CD4-positive, CD25-positive, alpha-beta regulatory T cell (primary cell): Measurements from ENCODE around the gene LXN. TPM values are rescaled to one million over a fixed set of nuclear protein-coding genes. Genes with fewer than 3 reads are reported as not detected.

ENCODE experiments used
- ATAC-seq, 2 donors: fragments of 150-1000 bp; cut with Tn5 transposase; one replicate each; pipeline ENCODE4 v1.10.0; 2021; ENCODE audit warnings: low read depth in 2 of 2, moderate number of reproducible peaks in 2 of 2, moderate library complexity in 1 of 2
- DNase-seq, 3 donors: peaks; one replicate each; pipeline versions ENCODE4 v3.0.0 to v3.0.0-alpha.2; 2012 to 2022; ENCODE audit warnings: mixed read lengths in 1 of 3
- H3K27ac ChIP-seq: one replicate; pipeline ENCODE4 v1.7.0; 2013; ENCODE audit warnings: mild to moderate bottlenecking, low read length; ENCODE audit not compliant: insufficient read depth, poor library complexity, severe bottlenecking
- H3K27me3 ChIP-seq: one replicate; pipeline ENCODE4 v1.7.0; 2013; ENCODE audit warnings: low read length; ENCODE audit not compliant: control insufficient read depth, insufficient read depth
- H3K36me3 ChIP-seq: one replicate; pipeline ENCODE4 v1.7.0; 2013; ENCODE audit warnings: mild to moderate bottlenecking, low read length, moderate library complexity; ENCODE audit not compliant: control insufficient read depth, insufficient read depth
- H3K4me1 ChIP-seq: 2 replicates; pipeline ENCODE4 v1.7.0; 2013; ENCODE audit warnings: mild to moderate bottlenecking, low read length; ENCODE audit not compliant: insufficient read depth, control insufficient read depth, poor library complexity, severe bottlenecking
- H3K4me3 ChIP-seq: one replicate; pipeline ENCODE4 v1.7.0; 2013; ENCODE audit warnings: low read depth, mild to moderate bottlenecking, low read length, moderate library complexity
- H3K9me3 ChIP-seq, 2 experiments: 1 replicate in 1 of 2; 2 replicates in 1 of 2; pipeline ENCODE4 v1.7.0; 2013; ENCODE audit warnings: low read length in 2 of 2, mild to moderate bottlenecking in 1 of 2, moderate library complexity in 1 of 2; ENCODE audit not compliant: control insufficient read depth in 2 of 2
- H3K27ac Mint-ChIP-seq, 3 donors: one replicate each; pipeline ENCODE4 v1.8.0; 2020 to 2022; ENCODE audit warnings: mild to moderate bottlenecking in 3 of 3, mixed read lengths in 3 of 3, moderate library complexity in 2 of 3
- H3K27me3 Mint-ChIP-seq: one replicate; pipeline ENCODE4 v1.8.0; 2022; ENCODE audit warnings: mild to moderate bottlenecking, mixed read lengths
- H3K36me3 Mint-ChIP-seq: one replicate; pipeline ENCODE4 v1.8.0; 2020; ENCODE audit warnings: mixed read lengths
- H3K4me1 Mint-ChIP-seq, 4 donors: one replicate each; pipeline ENCODE4 v1.8.0; 2020 to 2022; ENCODE audit warnings: mixed read lengths in 4 of 4, mild to moderate bottlenecking in 1 of 4
- H3K4me3 Mint-ChIP-seq, 4 donors: one replicate each; pipeline ENCODE4 v1.8.0; 2020 to 2022; ENCODE audit warnings: mild to moderate bottlenecking in 4 of 4, mixed read lengths in 4 of 4, moderate library complexity in 3 of 4
- H3K9me3 Mint-ChIP-seq, 7 donors: one replicate each; pipeline ENCODE4 v1.8.0; 2020 to 2022; ENCODE audit warnings: mixed read lengths in 7 of 7, mild to moderate bottlenecking in 3 of 7, moderate library complexity in 2 of 7
- polyA plus RNA-seq, 4 donors: library from polyadenylated mRNA; unstranded; fragments of 300-500 nt; fragmentation: Illumina TruSeq; gene quantifications; one replicate each; pipeline ENCODE4 v1.2.3, GENCODE V29; 2021
- total RNA-seq: library from RNA; stranded (reverse); gene quantifications from one replicate; pipeline ENCODE4 v1.2.3, GENCODE V29; 2022

LXN gene
- total and polyA plus RNA-seq, 5 donors from 2014 or later = 6.6 to 31.9 (median 24.7) TPM

DNA sequence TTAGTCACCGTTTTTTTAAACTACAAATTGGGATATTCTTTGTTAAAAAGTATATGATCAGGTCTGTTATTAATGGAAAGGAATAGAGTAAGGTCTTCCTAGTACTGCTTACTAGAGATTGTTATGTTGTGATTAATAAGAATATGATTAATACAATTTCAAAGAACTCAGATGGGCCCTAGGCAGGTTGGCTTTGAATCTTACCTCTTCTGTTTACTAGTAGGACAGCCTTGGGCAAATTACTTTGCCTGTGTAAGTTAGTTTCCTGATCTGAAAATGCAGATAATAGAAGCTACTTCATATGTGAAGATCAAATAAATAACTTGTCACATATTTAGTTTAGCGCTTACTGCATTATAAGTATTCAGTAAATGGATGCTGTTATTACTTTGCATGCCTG lies 21.3 kb downstream of the LXN start:
- no peaks in the 10 kb centered on the region for H3K9me3 ChIP-seq
- Mint-ChIP-seq H3K27me3 (no peaks in the 10 kb centered on the region), H3K36me3 (peaks cover 54% of the 10 kb centered on the region), H3K27ac (no peak overlapping the region), H3K4me3 (no peak overlapping the region), H3K9me3 (no peaks in the 10 kb centered on the region), H3K4me1 (peaks cover 12 to 27% (median 22%) of the 10 kb centered on the region in 4 donors)
- no peak overlapping the region for H3K4me3 ChIP-seq
- H3K4me1 ChIP-seq = no peaks in the 10 kb centered on the region
- no peaks in the 10 kb centered on the region for H3K27me3 ChIP-seq
- DNase-seq (no peak), ATAC-seq (no peak)
- H3K27ac ChIP-seq = no peak overlapping the region
- H3K36me3 ChIP-seq = peaks cover 78% of the 10 kb centered on the region

DNA sequence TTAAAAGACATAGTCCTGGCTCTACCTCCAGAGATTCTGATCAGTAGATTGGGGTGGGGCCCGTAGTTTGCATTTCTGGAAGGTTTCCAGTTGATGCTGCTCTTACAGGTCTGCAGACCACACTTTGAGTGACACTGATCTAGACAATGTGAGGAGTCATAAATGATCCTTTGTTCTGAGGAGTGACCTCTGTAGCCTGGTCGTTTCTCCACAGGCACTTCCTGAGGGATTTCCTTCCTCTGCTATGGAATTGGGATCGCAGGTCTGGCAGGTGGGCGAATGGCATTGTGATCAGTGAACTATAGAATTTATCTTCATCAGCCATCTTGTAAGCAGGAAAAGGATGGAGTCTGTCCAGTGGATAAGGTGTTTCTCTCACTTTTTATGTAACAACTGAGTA lies 22.7 kb downstream of the LXN start:
- peak overlapping the region in 1 of 4 donors; percentile 33 for H3K4me3 Mint-ChIP-seq
- peaks cover 12 to 41% (median 31%) of the 10 kb centered on the region in 4 donors for H3K4me1 Mint-ChIP-seq
- Histone ChIP-seq H3K4me1 (peaks cover 10% of the 10 kb centered on the region), H3K27ac (no peak overlapping the region), H3K27me3 (no peaks in the 10 kb centered on the region), H3K4me3 (no peak overlapping the region), H3K9me3 (no peaks in the 10 kb centered on the region), H3K36me3 (peaks cover 64% of the 10 kb centered on the region)
- no peaks in the 10 kb centered on the region for H3K27me3 Mint-ChIP-seq
- ATAC-seq (no peak), DNase-seq (no peak)
- no peaks in the 10 kb centered on the region for H3K9me3 Mint-ChIP-seq
- peaks cover 51% of the 10 kb centered on the region for H3K36me3 Mint-ChIP-seq
- peak overlapping the region in 1 of 3 donors; percentile 74 for H3K27ac Mint-ChIP-seq

GRCh38 chr3:158644345-158644908 lies 28.0 kb downstream of the LXN start, which contains the start of gene GFM1:
GFM1 (plus strand) TSS chr3:158644527; CDS start chr3:158644635, 108 bp downstream.
- H3K4me1 ChIP-seq = peaks cover 15% of the 10 kb centered on the region
- peaks cover 26% of the 10 kb centered on the region for H3K36me3 ChIP-seq
- H3K9me3 ChIP-seq = no peaks in the 10 kb centered on the region
- peak within 1 kb of the TSS; percentile 90 to 96 (median 95) for H3K4me3 Mint-ChIP-seq
- peaks cover 4% of the 10 kb centered on the region for H3K27me3 Mint-ChIP-seq
- ATAC-seq (peak; percentile 94 to 95), DNase-seq (peak; percentile 88 to 97 (median 88))
- H3K4me3 ChIP-seq = peak within 1 kb of the TSS; percentile 99
- peaks cover 25% of the 10 kb centered on the region for H3K36me3 Mint-ChIP-seq
- no peaks in the 10 kb centered on the region for H3K9me3 Mint-ChIP-seq
- peak within 1 kb of the TSS; percentile 77 for H3K27ac ChIP-seq
- H3K27ac Mint-ChIP-seq = peak within 1 kb of the TSS; percentile 92 to 94 (median 94)
- no peaks in the 10 kb centered on the region for H3K27me3 ChIP-seq
- peaks cover 11 to 50% (median 37%) of the 10 kb centered on the region in 4 donors for H3K4me1 Mint-ChIP-seq

- Mint-ChIP-seq H3K27me3 (peaks cover 4% of the 10 kb centered on the region), H3K9me3 (no peaks in the 10 kb centered on the region), H3K27ac (peak overlapping the region; percentile 36 to 92 (median 77)), H3K4me3 (peak overlapping the region in 3 of 4 donors; percentile 34 to 81 (median 36)), H3K4me1 (peaks cover 7 to 43% (median 28%) of the 10 kb centered on the region in 4 donors), H3K36me3 (peaks cover 13% of the 10 kb centered on the region)
- peaks cover 12% of the 10 kb centered on the region for H3K36me3 ChIP-seq
- H3K27ac ChIP-seq = no peak overlapping the region
- H3K4me3 ChIP-seq = peak overlapping the region; percentile 32
- no peaks in the 10 kb centered on the region for H3K9me3 ChIP-seq
- no peak for DNase-seq
- H3K27me3 ChIP-seq = no peaks in the 10 kb centered on the region
- H3K4me1 ChIP-seq = peaks cover 15% of the 10 kb centered on the region
- no peak for ATAC-seq
These were observed 29.8 kb downstream of the LXN start for GRCh38 chr3:158642474-158643210.

- Histone ChIP-seq H3K27me3 (no peaks in the 10 kb centered on the region), H3K36me3 (peaks cover 6% of the 10 kb centered on the region), H3K27ac (no peak overlapping the region), H3K4me3 (peak overlapping the region; percentile 32), H3K9me3 (no peaks in the 10 kb centered on the region), H3K4me1 (peaks cover 15% of the 10 kb centered on the region)
- H3K36me3 Mint-ChIP-seq = peaks cover 6% of the 10 kb centered on the region
- peak overlapping the region in 1 of 3 donors; percentile 28 for H3K27ac Mint-ChIP-seq
- peak overlapping the region in 3 of 4 donors; percentile 25 to 81 (median 34) for H3K4me3 Mint-ChIP-seq
- peaks cover 4% of the 10 kb centered on the region for H3K27me3 Mint-ChIP-seq
- H3K4me1 Mint-ChIP-seq = peaks cover 5 to 42% (median 27%) of the 10 kb centered on the region in 4 donors
- peak in 2 of 3 donors; percentile 37 to 40 for DNase-seq
- ATAC-seq = no peak
- H3K9me3 Mint-ChIP-seq = no peaks in the 10 kb centered on the region
These were observed 30.4 kb downstream of the LXN start for GRCh38 chr3:158642005-158642404.

GRCh38 chr3:158640646-158641045 lies 31.8 kb downstream of the LXN start:
- H3K4me3 ChIP-seq = no peak overlapping the region
- Mint-ChIP-seq H3K9me3 (no peaks in the 10 kb centered on the region), H3K27ac (no peak overlapping the region), H3K36me3 (no peaks in the 10 kb centered on the region), H3K4me3 (no peak overlapping the region), H3K27me3 (peaks cover 4% of the 10 kb centered on the region), H3K4me1 (peaks cover 5 to 32% (median 19%) of the 10 kb centered on the region in 4 donors)
- no peaks in the 10 kb centered on the region for H3K36me3 ChIP-seq
- H3K9me3 ChIP-seq = no peaks in the 10 kb centered on the region
- DNase-seq (no peak), ATAC-seq (no peak)
- no peaks in the 10 kb centered on the region for H3K27me3 ChIP-seq
- H3K4me1 ChIP-seq = peaks cover 13% of the 10 kb centered on the region
- H3K27ac ChIP-seq = no peak overlapping the region

DNA sequence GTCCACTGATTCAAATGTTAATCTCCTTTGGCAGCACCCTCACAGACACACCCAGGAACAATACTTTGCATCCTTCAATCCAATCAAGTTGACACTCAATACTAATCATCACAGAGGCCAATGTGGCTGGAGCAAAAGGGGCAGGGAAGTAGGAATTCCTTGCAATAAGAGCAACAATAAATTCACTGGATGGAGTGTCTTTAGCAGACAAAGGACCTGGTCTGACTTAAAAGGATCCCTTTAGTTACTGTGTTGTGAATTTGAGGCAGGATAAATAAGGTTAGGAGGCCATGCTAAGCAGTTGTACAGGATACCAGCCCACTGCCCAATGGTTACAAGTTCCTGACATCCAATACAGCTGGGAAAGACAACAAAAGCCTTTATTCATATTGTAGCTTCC lies 40.5 kb downstream of the LXN start:
- H3K36me3 Mint-ChIP-seq = no peaks in the 10 kb centered on the region
- Histone ChIP-seq H3K27ac (no peak overlapping the region), H3K9me3 (no peaks in the 10 kb centered on the region), H3K4me3 (no peak overlapping the region), H3K4me1 (no peaks in the 10 kb centered on the region), H3K36me3 (no peaks in the 10 kb centered on the region), H3K27me3 (peaks cover 3% of the 10 kb centered on the region)
- peaks cover 0 to 9% (median 0%) of the 10 kb centered on the region in 7 donors for H3K9me3 Mint-ChIP-seq
- DNase-seq (no peak), ATAC-seq (no peak)
- no peaks in the 10 kb centered on the region for H3K4me1 Mint-ChIP-seq
- H3K27ac Mint-ChIP-seq = no peak overlapping the region
- H3K4me3 Mint-ChIP-seq = no peak overlapping the region
- peaks cover 15% of the 10 kb centered on the region for H3K27me3 Mint-ChIP-seq
